ENCODE data around the gene C1orf21.

The C1orf21 gene

DNA sequence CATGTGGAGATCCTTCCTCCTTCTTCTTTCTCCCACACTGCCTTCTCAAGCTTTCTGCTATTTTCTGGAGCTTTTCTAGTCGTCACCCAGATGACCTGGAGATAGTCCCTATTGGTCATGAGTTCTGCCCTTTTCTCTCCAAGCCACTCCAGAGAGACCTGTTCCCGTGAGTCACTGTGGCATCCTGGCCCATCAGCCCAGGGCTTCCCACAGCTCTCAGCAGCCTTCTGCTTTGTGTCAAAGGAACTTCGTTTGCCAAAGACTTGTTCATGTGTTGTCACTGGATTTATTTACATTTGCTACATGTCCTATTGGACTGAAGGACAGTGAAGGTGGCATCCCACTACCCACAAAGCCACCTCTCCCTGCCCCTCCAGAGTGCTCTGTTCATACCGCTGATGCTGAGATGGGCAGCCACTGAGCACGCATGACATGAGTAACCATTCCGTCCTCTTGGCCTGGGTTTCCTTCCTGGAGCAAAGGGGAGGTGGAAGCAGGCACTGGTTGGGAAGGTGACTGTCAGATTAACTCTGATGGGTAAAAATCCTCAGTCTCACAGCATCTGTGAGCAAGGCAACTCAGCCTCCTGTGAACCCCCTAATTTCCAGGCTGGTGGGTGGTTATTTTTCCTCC lies 248.6 kb downstream of the C1orf21 start:
- no peak for DNase-seq

DNA sequence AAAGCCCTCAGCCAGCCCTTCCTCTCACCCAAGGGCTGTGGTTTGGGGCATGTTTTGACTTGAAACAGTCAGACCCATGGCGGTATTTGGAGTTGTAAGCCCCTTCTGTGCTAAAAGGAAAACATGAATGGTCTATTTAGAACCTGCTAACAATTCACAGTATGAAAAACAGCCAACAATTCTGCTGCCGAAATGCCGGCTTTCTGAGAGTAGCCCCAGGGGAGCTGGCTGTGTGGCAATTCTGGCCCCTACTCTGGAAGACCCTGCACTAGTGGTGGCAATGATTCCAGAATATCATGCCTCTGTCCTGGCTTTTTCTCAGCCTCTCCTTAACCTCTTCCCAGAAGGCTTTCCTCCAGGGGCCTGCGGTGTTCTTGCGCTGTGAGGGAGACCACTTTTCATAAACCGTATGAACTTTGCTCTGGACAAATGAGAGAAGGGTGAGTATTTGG lies 249.2 kb downstream of the C1orf21 start:
- DNase-seq, result no peak

DNA sequence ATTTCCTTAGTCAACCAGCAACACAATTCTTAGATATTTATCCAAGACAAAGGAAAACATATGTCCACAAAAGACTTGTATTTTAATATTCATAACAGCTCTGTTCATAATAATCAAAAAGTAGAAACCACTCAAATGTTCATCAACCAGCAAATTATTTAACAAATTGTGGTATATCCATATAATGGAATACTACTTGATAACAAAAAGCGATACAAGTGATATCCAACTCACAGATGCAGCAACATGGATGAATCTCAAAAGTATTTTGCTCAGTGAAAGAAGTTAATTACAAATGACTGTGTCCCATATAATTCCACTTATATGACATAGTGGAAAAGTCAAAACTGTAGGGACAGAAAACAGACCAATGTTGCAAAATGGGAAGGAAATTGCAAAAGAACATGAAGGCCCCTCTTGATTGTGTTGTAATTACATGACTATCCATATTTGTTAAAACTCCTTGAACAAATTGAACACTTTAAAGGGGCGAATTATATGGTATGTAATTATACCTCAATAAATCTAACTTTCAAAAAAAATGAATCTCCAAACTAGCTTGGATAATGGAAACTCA lies 250.9 kb downstream of the C1orf21 start:
- no peak for DNase-seq

- DNase-seq, result no peak
These were observed 252.4 kb downstream of the C1orf21 start for GRCh38 chr1:184639205-184639604.

GRCh38 chr1:184640505-184640904 lies 253.7 kb downstream of the C1orf21 start:
- DNase-seq, result no peak

GRCh38 chr1:184641894-184642293 lies 255.1 kb downstream of the C1orf21 start:
- DNase-seq, result no peak

DNA sequence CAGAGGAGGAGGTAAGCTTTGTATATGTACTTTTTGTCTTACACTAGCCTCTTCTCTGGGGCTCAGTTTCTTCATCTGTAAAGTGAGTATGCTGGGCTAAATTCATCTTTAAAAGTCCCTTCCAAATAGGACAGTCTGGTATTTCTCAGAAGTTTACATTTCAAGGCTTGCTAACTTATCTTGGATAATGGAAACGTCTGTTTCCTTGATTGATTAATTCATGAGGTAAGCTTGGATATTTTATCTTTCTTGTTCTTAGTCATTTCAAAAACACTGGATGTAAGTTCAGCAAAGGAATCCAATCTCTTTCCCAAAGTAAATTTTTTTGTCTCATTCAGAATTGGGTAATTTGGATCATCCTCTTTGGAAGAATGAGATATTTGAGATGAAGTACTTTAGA lies 256.8 kb downstream of the C1orf21 start:
- no peak for DNase-seq

DNA sequence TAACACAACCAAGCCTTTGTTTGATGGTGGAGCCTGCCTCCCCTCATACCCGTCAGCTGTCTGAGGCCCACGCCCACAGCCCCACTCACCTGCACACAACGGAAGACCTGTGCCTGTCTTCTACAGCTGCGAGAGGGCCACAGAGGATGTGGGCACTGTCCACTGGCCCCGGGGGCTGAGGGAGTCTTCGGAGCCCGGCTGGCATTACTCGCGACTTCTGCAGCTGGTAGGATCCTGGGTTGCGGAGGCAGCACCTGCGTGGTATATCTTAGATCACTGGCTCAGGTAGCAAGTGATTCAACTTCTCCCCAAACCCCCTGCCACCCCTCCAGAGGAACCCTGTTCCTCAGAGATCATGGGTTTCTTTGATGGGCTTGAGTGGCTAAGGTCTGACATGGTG lies 257.9 kb downstream of the C1orf21 start:
- DNase-seq, result no peak

- no peak for DNase-seq
These were observed 259.4 kb downstream of the C1orf21 start for GRCh38 chr1:184646178-184646701.

DNA sequence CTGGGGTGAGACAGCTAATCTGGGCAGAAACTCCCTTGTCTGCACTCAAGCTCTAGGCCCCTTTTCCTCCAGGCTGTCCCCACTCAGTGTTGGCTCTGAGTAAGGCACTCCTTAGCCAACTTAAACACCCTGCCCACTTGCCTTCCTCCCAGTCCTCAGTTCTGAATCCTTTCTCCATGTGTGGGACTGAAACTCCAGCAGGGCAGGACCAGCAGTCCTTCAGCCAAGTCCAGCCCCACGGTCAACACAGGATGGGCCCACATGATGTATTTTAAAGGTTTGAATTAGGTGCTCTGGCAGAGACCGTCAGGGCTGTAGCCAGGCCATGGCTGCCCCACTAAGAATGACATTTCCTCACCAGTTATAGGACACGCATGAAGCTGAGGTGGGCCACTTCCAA lies 260.0 kb downstream of the C1orf21 start:
- no peak for DNase-seq

DNA sequence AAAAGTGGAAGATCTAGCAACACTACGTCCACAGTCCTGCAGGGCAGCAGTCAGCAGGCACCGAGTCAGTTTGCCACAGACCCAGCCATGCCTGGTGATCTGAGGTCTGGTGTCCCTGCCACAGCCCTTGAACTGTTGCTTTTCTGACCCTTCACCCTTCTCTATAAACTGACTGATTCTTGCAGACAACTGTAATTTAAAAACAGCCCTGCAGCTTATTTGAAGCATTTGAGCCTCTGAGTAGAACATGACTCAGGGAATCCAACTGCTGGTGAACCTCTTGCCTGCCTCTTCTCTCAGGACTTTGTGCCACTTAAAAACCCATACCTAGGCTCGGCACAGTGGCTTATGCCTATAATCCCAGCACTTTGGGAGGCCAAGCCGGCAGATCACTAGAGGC lies 260.6 kb downstream of the C1orf21 start:
- no peak for DNase-seq

DNA sequence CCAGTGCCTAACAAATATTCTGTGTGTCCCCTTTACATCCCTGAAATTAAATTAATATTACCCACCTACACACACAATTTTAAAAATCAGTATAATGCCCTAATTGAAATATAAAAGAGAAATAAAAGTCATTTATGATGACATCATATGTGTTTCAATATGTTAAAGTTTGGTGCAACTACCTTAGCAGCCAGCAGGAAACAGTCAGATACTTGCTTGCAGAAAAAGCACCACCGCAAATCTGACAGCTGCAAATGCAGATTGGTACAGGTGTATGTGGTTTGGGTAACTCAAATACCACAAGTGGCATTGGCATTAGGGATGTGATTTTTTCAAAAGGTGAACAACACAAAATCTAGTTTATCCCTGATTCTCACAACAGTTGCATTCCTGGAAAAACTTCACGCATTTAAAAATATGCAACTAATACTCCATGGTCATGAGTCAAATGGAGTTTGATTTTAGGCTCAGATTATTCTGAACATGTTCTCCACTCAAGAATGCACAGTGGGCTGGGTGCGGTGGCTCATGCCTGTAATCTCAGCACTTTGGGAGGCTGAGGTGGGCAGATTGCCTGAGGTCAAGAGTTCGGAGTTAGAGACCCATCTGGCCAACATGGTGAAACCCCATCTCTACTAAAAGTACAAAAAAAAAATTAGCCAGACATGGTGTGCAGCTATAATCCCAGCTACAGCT lies 261.5 kb downstream of the C1orf21 start:
- no peak for DNase-seq

DNA sequence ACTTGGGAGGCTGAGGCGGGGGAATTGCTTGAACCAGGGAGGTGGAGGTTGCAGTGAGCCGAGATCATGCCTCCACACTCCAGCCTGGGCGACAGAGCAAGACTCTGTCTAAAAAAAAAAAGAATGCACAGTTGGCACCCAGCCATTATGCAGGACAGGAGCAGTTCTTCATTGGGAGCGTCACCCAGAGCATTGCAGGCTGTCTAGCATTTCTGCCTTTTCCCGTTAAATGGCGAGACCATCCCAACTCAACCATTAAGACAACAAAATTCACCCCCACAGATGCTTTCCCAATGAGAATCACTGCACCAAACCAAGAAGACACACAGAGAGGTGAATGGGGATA lies 262.0 kb downstream of the C1orf21 start:
- no peak for DNase-seq

DNA sequence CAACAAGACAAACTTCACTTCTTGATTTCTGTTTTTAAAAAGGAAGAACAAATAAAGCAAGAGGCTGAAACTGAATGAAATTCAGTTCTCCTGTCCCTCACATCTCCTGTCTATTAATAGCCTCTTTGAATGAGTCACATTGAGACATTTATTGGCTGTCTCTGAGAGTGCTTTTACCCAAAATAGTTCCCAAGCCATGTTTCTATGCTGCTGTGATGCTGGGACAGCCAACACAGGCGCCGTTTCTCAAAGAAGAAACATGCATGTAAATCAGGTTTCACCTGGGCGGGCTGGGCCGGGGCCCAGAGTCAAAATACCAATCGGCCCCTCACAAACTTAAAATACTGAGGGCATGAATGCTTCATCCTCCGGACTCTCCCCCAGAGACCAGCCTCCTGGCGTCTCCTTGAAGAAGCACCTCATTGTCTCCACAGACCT lies 262.6 kb downstream of the C1orf21 start:
- DNase-seq, result no peak

DNA sequence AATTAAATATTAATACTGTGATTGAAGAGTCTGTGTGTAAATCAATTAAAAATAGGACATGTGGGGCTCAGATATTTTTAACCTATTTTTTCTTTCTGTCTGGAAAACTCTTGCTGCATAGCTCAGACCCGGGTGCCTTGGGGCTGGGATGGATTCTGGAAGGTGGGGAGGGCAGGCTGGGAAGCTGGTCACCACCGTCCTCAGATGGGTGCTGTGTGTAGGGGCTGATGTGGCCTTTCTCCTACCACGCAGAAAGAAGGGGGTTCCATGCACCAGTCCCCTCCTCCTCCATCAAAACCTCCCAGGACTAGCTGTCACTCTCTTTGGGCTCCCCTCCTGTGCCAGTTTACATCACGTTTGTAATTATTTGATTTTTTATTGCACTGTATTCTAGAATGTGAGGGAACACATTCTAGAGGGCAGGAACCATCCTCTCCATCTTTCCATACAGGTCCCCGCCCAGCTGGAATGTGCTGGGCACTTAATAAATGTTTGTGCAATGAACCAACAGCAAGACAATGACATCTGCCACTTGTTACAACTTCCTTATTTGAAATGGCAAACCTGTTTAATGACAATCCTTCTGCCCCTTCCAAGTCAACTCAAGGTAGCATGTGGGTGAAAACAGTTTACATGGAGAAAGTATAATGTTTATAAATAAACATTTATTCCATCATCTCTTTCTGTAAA lies 263.5 kb downstream of the C1orf21 start:
- DNase-seq, result no peak

DNA sequence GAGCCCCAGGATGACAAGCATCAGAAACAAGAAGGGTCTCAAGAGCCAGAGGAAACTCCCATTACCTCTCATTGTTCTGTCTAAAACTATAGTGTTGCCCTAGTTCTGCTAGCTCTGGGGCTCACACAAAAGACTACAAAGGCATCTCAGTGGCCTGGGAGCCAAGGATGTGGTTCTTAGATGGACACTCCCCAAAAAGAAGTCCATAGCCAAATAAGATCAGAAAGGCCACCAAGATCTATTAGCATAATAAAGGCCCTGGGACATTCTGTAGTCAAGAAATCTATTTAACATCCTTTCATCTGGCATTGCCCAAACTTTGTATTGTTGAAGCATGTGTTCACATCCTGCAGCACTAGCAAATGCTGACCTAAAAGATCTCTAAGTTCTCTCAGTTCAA lies 268.4 kb downstream of the C1orf21 start:
- DNase-seq, result no peak

- DNase-seq, result no peak
These were observed 269.4 kb downstream of the C1orf21 start for GRCh38 chr1:184656221-184656620.

DNA sequence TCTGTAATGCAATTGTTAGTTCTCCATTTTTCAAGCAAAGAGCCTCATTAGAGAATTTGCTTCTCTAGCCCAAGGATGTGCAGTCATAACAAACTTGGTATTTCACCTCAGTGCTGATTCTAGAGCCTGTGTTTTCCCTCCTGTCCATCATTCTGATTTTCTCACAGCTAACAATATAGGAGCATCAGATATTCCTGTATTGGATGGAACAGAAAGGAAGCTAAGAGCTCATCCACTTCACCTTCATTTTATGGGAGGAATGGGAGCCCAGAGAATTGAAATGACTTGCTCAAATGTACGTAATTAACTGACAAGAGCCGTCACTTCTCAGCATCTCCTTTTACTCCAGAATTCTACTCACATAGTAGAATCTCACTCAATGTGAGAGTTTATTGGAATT lies 271.2 kb downstream of the C1orf21 start:
- DNase-seq, result no peak

GRCh38 chr1:184660462-184661191 lies 273.8 kb downstream of the C1orf21 start:
- DNase-seq, result no peak

DNA sequence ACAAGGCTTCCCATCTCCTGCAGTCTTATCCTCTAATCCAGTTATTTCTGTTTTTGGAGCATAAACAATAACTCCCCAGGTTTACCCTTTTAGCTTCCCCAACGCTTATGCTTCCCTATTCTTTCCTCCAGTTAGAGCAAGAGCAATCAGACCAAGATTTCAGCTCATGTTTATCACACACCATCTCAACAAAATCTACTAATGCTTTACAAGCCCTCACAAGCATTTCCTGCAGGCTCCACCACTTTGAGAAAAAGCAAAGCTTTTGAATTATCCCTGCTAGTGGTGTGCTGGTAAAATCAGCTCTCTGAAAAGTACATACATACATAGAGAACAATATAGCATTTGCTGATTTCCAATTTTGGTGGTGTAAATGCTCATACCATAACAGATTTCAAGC lies 275.0 kb downstream of the C1orf21 start:
- no peak for DNase-seq

- peak; percentile 66 for DNase-seq
These were observed 277.3 kb downstream of the C1orf21 start for GRCh38 chr1:184664042-184664660.

- DNase-seq, result no peak
These were observed 277.8 kb downstream of the C1orf21 start for GRCh38 chr1:184664661-184665060.

All from NCI-H1694 (cell line).